ENCODE measurements around the gene SNRPE. TPM values are rescaled to one million over a fixed set of nuclear protein-coding genes. Genes with fewer than 3 reads are reported as not detected.
"Not testable (repeated sequence)": the region's sequence is repeated elsewhere in the genome, so short reads cannot be mapped to it uniquely, and the experiment has no call there.

SNRPE gene
- total RNA-seq = 10 to 100 TPM; 62.5 to 81.5 TPM
- long read RNA-seq, partial matches to known transcripts = 0 of 3 reads
- long read RNA-seq, other reads (novel, unspliced or antisense) = 1 of 3 reads

GRCh38 chr1:203861379-203862184, at the start of gene SNRPE:
Gene SNRPE, plus strand, starts transcription at chr1:203861599. Its CDS starts 61 bp downstream, at chr1:203861660.
- ATAC-seq (peak; percentile 98 to 99), DNase-seq (peak; percentile 95)
- intact Hi-C loops (cut with DNase I) = loop anchor here in 1 of 2 donors (2.0 to 10.0 kb wide), 2 partner anchors 267 to 503 kb away; no protein-coding TSS in a partner anchor

GRCh38 chr1:203813581-203814341, 47.6 kb upstream of the SNRPE start:
- no peak for DNase-seq
- ATAC-seq = no peak
- intact Hi-C loops (cut with DNase I) = loop anchor here in 1 of 2 donors (5.0 kb wide), 1 partner anchor 34 kb away; no protein-coding TSS in a partner anchor

GRCh38 chr1:203818399-203818798, 43.0 kb upstream of the SNRPE start:
- intact Hi-C loops (cut with DNase I) = no loop called here
- no peak for ATAC-seq
- DNase-seq = no peak

GRCh38 chr1:203823306-203823705, 38.1 kb upstream of the SNRPE start:
- intact Hi-C loops (cut with DNase I) = no loop called here
- no peak for ATAC-seq
- no peak for DNase-seq

GRCh38 chr1:203826175-203826574, 35.2 kb upstream of the SNRPE start:
- DNase-seq (no peak), ATAC-seq (no peak)
- intact Hi-C loops (cut with DNase I) = no loop called here

GRCh38 chr1:203828002-203828401, 33.4 kb upstream of the SNRPE start:
- intact Hi-C loops (cut with DNase I) = no loop called here
- DNase-seq (no peak), ATAC-seq (no peak)

- intact Hi-C loops (cut with DNase I) = no loop called here
- ATAC-seq (no peak), DNase-seq (no peak)
These were observed 32.9 kb upstream of the SNRPE start for GRCh38 chr1:203828503-203828902.

- DNase-seq; intact Hi-C loops (cut with DNase I): not testable (repeated sequence)
- ATAC-seq = peak; percentile 41 to 63
These were observed 32.2 kb upstream of the SNRPE start for GRCh38 chr1:203829247-203829646.

- DNase-seq (no peak), ATAC-seq (no peak)
- intact Hi-C loops (cut with DNase I) = no loop called here
These were observed 25.9 kb upstream of the SNRPE start for GRCh38 chr1:203835476-203835875.

- intact Hi-C loops (cut with DNase I) = no loop called here
- DNase-seq (no peak), ATAC-seq (peak in 1 of 2 donors; percentile 44)
These were observed 22.3 kb upstream of the SNRPE start for GRCh38 chr1:203839081-203839480.

GRCh38 chr1:203840208-203840808, 21.1 kb upstream of the SNRPE start:
- intact Hi-C loops (cut with DNase I) = no loop called here
- DNase-seq = no peak
- no peak for ATAC-seq

GRCh38 chr1:203842559-203842876, 18.9 kb upstream of the SNRPE start:
- ATAC-seq = no peak
- intact Hi-C loops (cut with DNase I) = no loop called here
- DNase-seq = no peak

GRCh38 chr1:203843435-203843834, 18.0 kb upstream of the SNRPE start:
- intact Hi-C loops (cut with DNase I) = no loop called here
- DNase-seq = no peak
- ATAC-seq = no peak

GRCh38 chr1:203853112-203853511, 8.3 kb upstream of the SNRPE start:
- intact Hi-C loops (cut with DNase I); ATAC-seq; DNase-seq: not testable (repeated sequence)

- DNase-seq (no peak), ATAC-seq (peak in 1 of 2 donors; percentile 19)
- intact Hi-C loops (cut with DNase I) = no loop called here
These were observed 3.3 kb upstream of the SNRPE start for GRCh38 chr1:203858055-203858454.

- ATAC-seq = no peak
- intact Hi-C loops (cut with DNase I) = no loop called here
- no peak for DNase-seq
These were observed 2.4 kb upstream of the SNRPE start for GRCh38 chr1:203858975-203859374.

GRCh38 chr1:203860396-203861025, 888 bp upstream of the SNRPE start:
- ATAC-seq (peak in 1 of 2 donors; percentile 9), DNase-seq (no peak)
- intact Hi-C loops (cut with DNase I) = loop anchor here in 1 of 2 donors (2.0 to 10.0 kb wide), 2 partner anchors 268 to 504 kb away; no protein-coding TSS in a partner anchor

- intact Hi-C loops (cut with DNase I) = loop anchor here in 1 of 2 donors (2.0 to 10.0 kb wide), 2 partner anchors 261 to 497 kb away; no protein-coding TSS in a partner anchor
- DNase-seq = no peak
- no peak for ATAC-seq
These were observed 6.4 kb downstream of the SNRPE start for GRCh38 chr1:203867802-203868201.

- no peak for ATAC-seq
- intact Hi-C loops (cut with DNase I) = loop anchor here in 1 of 2 donors (5.0 kb wide), 1 partner anchor 257 kb away; no protein-coding TSS in a partner anchor
- no peak for DNase-seq
These were observed 8.8 kb downstream of the SNRPE start for GRCh38 chr1:203870245-203870644.
